Stimulated activated CD4-positive, alpha-beta T cell treated with anti-CD3 and anti-CD28 coated beads, Interleukin-1b, Interleukin-23, amount 100 ng/mL, for 4 hours (primary cell): Measurements from ENCODE around the gene PAMR1.

Source experiments
- DNase-seq, 2 donors: peaks; one replicate each; pipeline ENCODE4 v3.0.0-alpha.2; 2020; ENCODE audit warnings: low read depth in 2 of 2

PAMR1 gene

GRCh38 chr11:35459489-35459888 is 65.9 kb downstream of the PAMR1 start:
- no peak for DNase-seq

- no peak for DNase-seq
Measured at GRCh38 chr11:35458846-35459245, 66.6 kb downstream of the PAMR1 start.

GRCh38 chr11:35454362-35454761 is 71.1 kb downstream of the PAMR1 start:
- no peak for DNase-seq

GRCh38 chr11:35436581-35437250 is 88.7 kb downstream of the PAMR1 start:
- no peak for DNase-seq

GRCh38 chr11:35433588-35433987 is 91.8 kb downstream of the PAMR1 start:
- no peak for DNase-seq

GRCh38 chr11:35432464-35432863 is 93.0 kb downstream of the PAMR1 start:
- no peak for DNase-seq

- DNase-seq: no peak
Measured at GRCh38 chr11:35427071-35427470, 98.3 kb downstream of the PAMR1 start.

- DNase-seq: no peak
Measured at GRCh38 chr11:35426351-35426750, 99.1 kb downstream of the PAMR1 start.

GRCh38 chr11:35425603-35426212 is 99.7 kb downstream of the PAMR1 start:
- no peak for DNase-seq

- DNase-seq: no peak
Measured at GRCh38 chr11:35424157-35424940, 101.1 kb downstream of the PAMR1 start.

GRCh38 chr11:35420371-35420770 is 105.0 kb downstream of the PAMR1 start:
- DNase-seq: no peak

GRCh38 chr11:35419830-35420333 is 105.5 kb downstream of the PAMR1 start:
- DNase-seq: no peak

GRCh38 chr11:35419184-35419829 is 106.1 kb downstream of the PAMR1 start, which contains the start of gene SLC1A2:
Gene SLC1A2, minus strand, starts transcription at chr11:35419558. Its CDS starts 592 bp downstream, at chr11:35418966.
- no peak for DNase-seq

GRCh38 chr11:35418282-35419183 is 106.9 kb downstream of the PAMR1 start:
- no peak for DNase-seq

GRCh38 chr11:35415487-35415886 is 109.9 kb downstream of the PAMR1 start:
- no peak for DNase-seq

- DNase-seq: no peak
Measured at GRCh38 chr11:35414776-35415175, 110.6 kb downstream of the PAMR1 start.

- no peak for DNase-seq
Measured at GRCh38 chr11:35414311-35414710, 111.1 kb downstream of the PAMR1 start.

GRCh38 chr11:35413598-35413997 is 111.8 kb downstream of the PAMR1 start:
- no peak for DNase-seq

- DNase-seq: no peak
Measured at GRCh38 chr11:35412285-35412684, 113.1 kb downstream of the PAMR1 start.

- DNase-seq: no peak
Measured at GRCh38 chr11:35407041-35407440, 118.4 kb downstream of the PAMR1 start.

- DNase-seq: no peak
Measured at GRCh38 chr11:35404388-35404775, 121.0 kb downstream of the PAMR1 start.
